Left ventricle myocardium inferior (tissue), 1 donor: ENCODE data around the gene RABGAP1. TPM values are rescaled to one million over a fixed set of nuclear protein-coding genes. Genes with fewer than 3 reads are reported as not detected.

ENCODE experiments used
- DNase-seq: peaks from one replicate; pipeline ENCODE4 v3.0.0-alpha.2; 2020
- H3K27ac ChIP-seq: fragments of 200-600 bp; replicated peaks from 2 replicates; pipeline ENCODE4 v1.8.0; 2021
- H3K27me3 ChIP-seq: fragments of 200-600 bp; 2 replicates; pipeline ENCODE4 v1.8.0; 2021; ENCODE audit warnings: low read depth
- H3K36me3 ChIP-seq: fragments of 200-600 bp; 2 replicates; pipeline ENCODE4 v1.8.0; 2021
- H3K4me1 ChIP-seq: fragments of 200-600 bp; 2 replicates; pipeline ENCODE4 v1.8.0; 2021
- H3K4me3 ChIP-seq: fragments of 200-600 bp; 2 replicates; pipeline ENCODE4 v1.8.0; 2021; ENCODE audit warnings: mild to moderate bottlenecking, moderate library complexity
- H3K9me3 ChIP-seq: fragments of 200-600 bp; replicated peaks from 2 replicates; pipeline ENCODE4 v1.8.0; 2021
- CTCF ChIP-seq: fragments of 200-600 bp; IDR thresholded peaks from 2 replicates; pipeline ENCODE4 v1.8.0; 2021; ENCODE audit warnings: antibody characterized with exemption, mild to moderate bottlenecking, borderline replicate concordance
- intact Hi-C: fragments of 100-400 bp; cut with micrococcal nuclease; formaldehyde crosslinking; loops from one replicate; pipeline ENCODE4 v1.11.0; 2022
- total RNA-seq: library from RNA; stranded (reverse); fragmentation: NEBNext Ultra II Directional; extraction: Animal tissue kit (Norgen Biotek cat#: 25700); gene quantifications from one replicate; pipeline ENCODE4 v1.2.1, GENCODE V29; 2021
- donor health status: DM: no; HTN: yes; CAD: no; lungs with severe emphysema.

RABGAP1 gene
- total RNA-seq, 1 donor from 2014 or later: 48.2 TPM

GRCh38 chr9:123084256-123084655 is 143.4 kb downstream of the RABGAP1 start:
- Histone ChIP-seq H3K36me3 (peaks cover 47% of the 10 kb centered on the region), H3K27ac (no peak overlapping the region)
- intact Hi-C loops: no loop called here

GRCh38 chr9:123085916-123086315 is 145.1 kb downstream of the RABGAP1 start:
- Histone ChIP-seq H3K27ac (no peak overlapping the region), H3K27me3 (no peaks in the 10 kb centered on the region), H3K9me3 (no peaks in the 10 kb centered on the region), H3K4me3 (no peak overlapping the region), H3K36me3 (peaks cover 46% of the 10 kb centered on the region), H3K4me1 (peaks cover 17% of the 10 kb centered on the region)
- DNase-seq: no peak
- TF ChIP-seq CTCF: no peak
- intact Hi-C loops: no loop called here

More at GRCh38 chr9:123084256-123084655, 143.4 kb downstream of the RABGAP1 start:
- TF ChIP-seq CTCF: no peak
- Histone ChIP-seq H3K9me3 (no peaks in the 10 kb centered on the region), H3K4me1 (peaks cover 17% of the 10 kb centered on the region), H3K27me3 (no peaks in the 10 kb centered on the region), H3K4me3 (no peak overlapping the region)
- DNase-seq: no peak

GRCh38 chr9:123087359-123087888 is 146.6 kb downstream of the RABGAP1 start:
- Histone ChIP-seq H3K27me3 (no peaks in the 10 kb centered on the region), H3K36me3 (peaks cover 57% of the 10 kb centered on the region), H3K27ac (no peak overlapping the region), H3K4me3 (no peak overlapping the region), H3K4me1 (peaks cover 17% of the 10 kb centered on the region), H3K9me3 (no peaks in the 10 kb centered on the region)
- DNase-seq: peak; percentile 31
- intact Hi-C loops: no loop called here
- TF ChIP-seq CTCF: no peak

GRCh38 chr9:123089040-123089439 is 148.2 kb downstream of the RABGAP1 start:
- Histone ChIP-seq H3K9me3 (no peaks in the 10 kb centered on the region), H3K4me1 (peaks cover 17% of the 10 kb centered on the region), H3K27me3 (no peaks in the 10 kb centered on the region), H3K27ac (no peak overlapping the region), H3K4me3 (no peak overlapping the region), H3K36me3 (peaks cover 66% of the 10 kb centered on the region)
- no peak for DNase-seq
- no peak for TF ChIP-seq CTCF
- intact Hi-C loops: no loop called here

GRCh38 chr9:123089790-123090189 is 149.0 kb downstream of the RABGAP1 start:
- TF ChIP-seq CTCF: no peak
- intact Hi-C loops: no loop called here
- H3K27me3 ChIP-seq: no peaks in the 10 kb centered on the region
- peaks cover 62% of the 10 kb centered on the region for H3K36me3 ChIP-seq
- peaks cover 17% of the 10 kb centered on the region for H3K4me1 ChIP-seq
- H3K27ac ChIP-seq: no peak overlapping the region
- DNase-seq: no peak
- no peak overlapping the region for H3K4me3 ChIP-seq
- no peaks in the 10 kb centered on the region for H3K9me3 ChIP-seq
